ENCODE data around the gene PRPSAP1. TPM values are rescaled to one million over a fixed set of nuclear protein-coding genes. Genes with fewer than 3 reads are reported as not detected.

PRPSAP1 gene
- total RNA-seq, 1 experiment from 2014 or later: 77.5 TPM

DNA sequence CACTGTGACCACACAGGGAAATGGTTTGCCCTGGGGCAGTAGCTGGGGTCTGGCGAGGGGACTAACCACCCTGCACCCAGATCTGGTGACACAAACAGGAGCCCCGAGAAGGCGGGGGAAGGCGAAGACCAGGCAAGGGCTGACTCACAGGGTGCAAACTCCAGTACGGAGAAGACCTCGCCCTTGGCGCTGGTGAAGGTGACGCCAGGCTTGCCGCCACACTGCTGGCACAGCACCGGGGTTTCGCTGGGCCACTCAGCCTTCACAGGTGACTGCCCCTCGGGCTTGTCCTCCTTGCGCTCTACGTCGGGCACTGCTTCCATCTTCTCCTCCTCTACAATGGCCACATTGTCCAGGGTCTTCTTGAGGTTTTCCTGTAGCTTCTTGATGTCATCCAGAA lies 42.3 kb upstream of the PRPSAP1 start:
- TF ChIP-seq, protein P1, sequence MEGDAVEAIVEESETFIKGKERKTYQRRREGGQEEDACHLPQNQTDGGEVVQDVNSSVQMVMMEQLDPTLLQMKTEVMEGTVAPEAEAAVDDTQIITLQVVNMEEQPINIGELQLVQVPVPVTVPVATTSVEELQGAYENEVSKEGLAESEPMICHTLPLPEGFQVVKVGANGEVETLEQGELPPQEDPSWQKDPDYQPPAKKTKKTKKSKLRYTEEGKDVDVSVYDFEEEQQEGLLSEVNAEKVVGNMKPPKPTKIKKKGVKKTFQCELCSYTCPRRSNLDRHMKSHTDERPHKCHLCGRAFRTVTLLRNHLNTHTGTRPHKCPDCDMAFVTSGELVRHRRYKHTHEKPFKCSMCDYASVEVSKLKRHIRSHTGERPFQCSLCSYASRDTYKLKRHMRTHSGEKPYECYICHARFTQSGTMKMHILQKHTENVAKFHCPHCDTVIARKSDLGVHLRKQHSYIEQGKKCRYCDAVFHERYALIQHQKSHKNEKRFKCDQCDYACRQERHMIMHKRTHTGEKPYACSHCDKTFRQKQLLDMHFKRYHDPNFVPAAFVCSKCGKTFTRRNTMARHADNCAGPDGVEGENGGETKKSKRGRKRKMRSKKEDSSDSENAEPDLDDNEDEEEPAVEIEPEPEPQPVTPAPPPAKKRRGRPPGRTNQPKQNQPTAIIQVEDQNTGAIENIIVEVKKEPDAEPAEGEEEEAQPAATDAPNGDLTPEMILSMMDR (conservative IDR thresholded peaks at IDR 0.05; ENCODE audit: low read depth, low read length): no peak
- no peak for TF ChIP-seq EZH2 (IDR thresholded peaks at IDR 0.05; ENCODE audit: borderline replicate concordance, low read depth, low read length, poor library complexity, severe bottlenecking)
- Histone ChIP-seq H3K27me3 (replicated peaks; ENCODE audit: insufficient read depth, low read depth, low read length, poor library complexity) (no peaks in the 10 kb centered on the region), H3K4me3 (ENCODE audit: low read depth, low read length, poor library complexity, severe bottlenecking) (no peak overlapping the region), H3K9me3 (ENCODE audit: low read depth, low read length, poor library complexity, severe bottlenecking) (no peaks in the 10 kb centered on the region), H3K36me3 (ENCODE audit: insufficient read depth, low read length, poor library complexity, severe bottlenecking) (peaks cover 67% of the 10 kb centered on the region), H3K27ac (ENCODE audit: low read depth, low read length, poor library complexity, severe bottlenecking) (no peak overlapping the region), H3K4me1 (ENCODE audit: insufficient read depth, low read length, poor library complexity, severe bottlenecking) (no peaks in the 10 kb centered on the region)
- CTCF ChIA-PET: interaction anchor here (0.6 kb wide), 1 partner anchor 62 kb away, joined by 3 read pairs; no protein-coding TSS in a partner anchor
- intact Hi-C loops (cut with micrococcal nuclease; ENCODE audit: unreplicated experiment): no loop called here
- POLR2A ChIA-PET (ENCODE audit: low non-redundant PET): no interaction called here
- DNase-seq (ENCODE audit: low spot score): no peak
- no TSS peak for BruUV-seq (replicated peaks)

DNA sequence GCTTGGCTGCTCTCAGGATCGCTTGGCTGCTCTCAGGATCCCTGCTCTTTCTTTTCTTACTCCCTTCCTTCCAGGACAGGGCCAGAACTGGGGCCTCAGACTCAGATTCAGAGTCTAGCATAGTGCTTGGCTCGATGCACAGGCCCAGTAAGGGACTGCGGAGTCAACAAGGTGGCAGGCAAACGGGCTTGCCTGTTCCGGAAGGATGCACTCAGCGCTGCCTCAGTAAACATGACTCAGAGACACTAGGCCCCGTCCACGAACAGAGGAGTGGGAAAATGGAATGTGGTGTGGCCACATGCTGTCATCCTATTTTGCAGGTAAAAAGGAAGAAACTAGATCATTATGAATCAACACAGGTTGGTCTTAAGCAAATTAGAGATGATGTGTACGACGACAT lies 40.5 kb upstream of the PRPSAP1 start:
- intact Hi-C loops (cut with micrococcal nuclease; ENCODE audit: unreplicated experiment): no loop called here
- Histone ChIP-seq H3K4me3 (ENCODE audit: low read depth, low read length, poor library complexity, severe bottlenecking) (no peak overlapping the region), H3K27me3 (replicated peaks; ENCODE audit: insufficient read depth, low read depth, low read length, poor library complexity) (no peaks in the 10 kb centered on the region), H3K9me3 (ENCODE audit: low read depth, low read length, poor library complexity, severe bottlenecking) (no peaks in the 10 kb centered on the region), H3K4me1 (ENCODE audit: insufficient read depth, low read length, poor library complexity, severe bottlenecking) (no peaks in the 10 kb centered on the region), H3K36me3 (ENCODE audit: insufficient read depth, low read length, poor library complexity, severe bottlenecking) (peaks cover 54% of the 10 kb centered on the region), H3K27ac (ENCODE audit: low read depth, low read length, poor library complexity, severe bottlenecking) (no peak overlapping the region)
- CTCF ChIA-PET: interaction anchor here (0.6 kb wide), 1 partner anchor 1128 kb away, joined by 14 read pairs; no protein-coding TSS in a partner anchor
- TF ChIP-seq, protein P1 (conservative IDR thresholded peaks at IDR 0.05; ENCODE audit: low read depth, low read length): no peak
- TF ChIP-seq EZH2 (IDR thresholded peaks at IDR 0.05; ENCODE audit: borderline replicate concordance, low read depth, low read length, poor library complexity, severe bottlenecking): no peak
- POLR2A ChIA-PET (ENCODE audit: low non-redundant PET): interaction anchor here (0.7 kb wide), 1 partner anchor 85 kb away, joined by 4 read pairs; no protein-coding TSS in a partner anchor
- DNase-seq (ENCODE audit: low spot score): no peak
- BruUV-seq (replicated peaks): no TSS peak

DNA sequence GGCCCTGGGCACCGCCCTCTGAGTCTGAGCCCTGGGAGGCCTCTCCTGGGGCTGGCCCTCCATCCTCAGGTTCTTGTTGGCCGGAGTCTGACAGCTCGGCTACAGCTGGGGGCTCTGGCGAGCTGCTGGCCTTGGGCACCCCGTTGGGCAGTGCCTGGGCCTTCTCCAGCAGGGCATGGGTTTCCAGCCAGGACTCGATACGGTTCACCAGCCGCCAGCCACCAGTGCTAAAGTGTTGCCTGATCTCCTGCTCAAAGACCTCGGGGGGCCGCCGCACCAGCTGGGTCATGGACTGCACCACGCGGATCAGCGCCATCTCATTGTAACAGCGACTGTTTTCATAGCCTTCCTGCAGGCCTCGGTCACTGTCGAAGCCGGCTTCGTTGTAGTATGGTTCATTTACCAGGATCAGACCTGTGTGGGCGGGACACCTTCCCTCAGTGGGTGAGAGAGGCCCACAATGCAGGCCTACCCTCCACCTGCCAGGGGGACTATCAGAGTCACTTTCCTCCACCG lies 37.5 kb upstream of the PRPSAP1 start:
- no peak for TF ChIP-seq EZH2 (IDR thresholded peaks at IDR 0.05; ENCODE audit: borderline replicate concordance, low read depth, low read length, poor library complexity, severe bottlenecking)
- TF ChIP-seq, protein P1 (conservative IDR thresholded peaks at IDR 0.05; ENCODE audit: low read depth, low read length): no peak
- intact Hi-C loops (cut with micrococcal nuclease; ENCODE audit: unreplicated experiment): no loop called here
- Histone ChIP-seq H3K36me3 (ENCODE audit: insufficient read depth, low read length, poor library complexity, severe bottlenecking) (peaks cover 29% of the 10 kb centered on the region), H3K27me3 (replicated peaks; ENCODE audit: insufficient read depth, low read depth, low read length, poor library complexity) (no peaks in the 10 kb centered on the region), H3K4me3 (ENCODE audit: low read depth, low read length, poor library complexity, severe bottlenecking) (no peak overlapping the region), H3K9me3 (ENCODE audit: low read depth, low read length, poor library complexity, severe bottlenecking) (no peaks in the 10 kb centered on the region), H3K4me1 (ENCODE audit: insufficient read depth, low read length, poor library complexity, severe bottlenecking) (no peaks in the 10 kb centered on the region), H3K27ac (ENCODE audit: low read depth, low read length, poor library complexity, severe bottlenecking) (no peak overlapping the region)
- no peak for DNase-seq (ENCODE audit: low spot score)
- no TSS peak for BruUV-seq (replicated peaks)
- CTCF ChIA-PET: no interaction called here
- POLR2A ChIA-PET (ENCODE audit: low non-redundant PET): no interaction called here
